Activated naive CD8-positive, alpha-beta T cell treated with anti-CD3 and anti-CD28 coated beads, Interleukin-2, amount 50 U/mL, for 24 hours (primary cell): Measurements from ENCODE around the gene SYNE2.

ENCODE experiments used
- ATAC-seq: fragments of 150-1000 bp; cut with Tn5 transposase; one replicate; pipeline ENCODE4 v1.10.0; 2021
- DNase-seq: peaks from one replicate; pipeline ENCODE4 v3.0.0; 2021
- H3K27ac Mint-ChIP-seq: one replicate; pipeline ENCODE4 v1.8.0; 2021; ENCODE audit warnings: mild to moderate bottlenecking, mixed read lengths
- H3K27me3 Mint-ChIP-seq: one replicate; pipeline ENCODE4 v1.8.0; 2021; ENCODE audit warnings: mixed read lengths
- H3K36me3 Mint-ChIP-seq: one replicate; pipeline ENCODE4 v1.8.0; 2021; ENCODE audit warnings: low read depth, mixed read lengths
- H3K4me1 Mint-ChIP-seq: one replicate; pipeline ENCODE4 v1.8.0; 2021; ENCODE audit warnings: mixed read lengths
- H3K4me3 Mint-ChIP-seq: one replicate; pipeline ENCODE4 v1.8.0; 2021; ENCODE audit warnings: mild to moderate bottlenecking, moderate library complexity, mixed read lengths
- H3K9me3 Mint-ChIP-seq: one replicate; pipeline ENCODE4 v1.8.0; 2021; ENCODE audit warnings: mixed read lengths

SYNE2 gene

DNA sequence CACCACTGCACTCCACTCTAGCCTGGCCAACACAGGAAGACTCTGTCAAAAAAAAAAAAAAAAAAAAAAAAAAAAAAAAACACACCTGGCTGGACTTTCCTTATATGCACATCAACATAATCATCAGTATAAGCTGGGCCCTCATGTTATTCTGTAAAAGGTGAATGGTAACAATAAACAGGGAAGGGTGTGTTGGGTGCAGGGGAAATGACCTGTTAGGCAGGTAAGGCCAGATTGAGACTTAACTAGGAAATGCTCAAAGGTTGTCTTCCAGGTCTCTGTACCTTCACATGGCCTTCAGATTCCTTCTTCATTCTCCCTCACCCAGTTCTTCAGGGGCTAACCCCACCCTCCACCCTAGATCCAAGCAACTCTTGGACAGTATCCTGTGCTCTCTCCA lies 393.9 kb downstream of the SYNE2 start:
- Mint-ChIP-seq H3K27me3 (peaks cover 18% of the 10 kb centered on the region), H3K9me3 (no peaks in the 10 kb centered on the region), H3K27ac (no peak overlapping the region), H3K4me3 (no peak overlapping the region), H3K4me1 (no peaks in the 10 kb centered on the region), H3K36me3 (peaks cover 2% of the 10 kb centered on the region)
- ATAC-seq: no peak
- DNase-seq: no peak

DNA sequence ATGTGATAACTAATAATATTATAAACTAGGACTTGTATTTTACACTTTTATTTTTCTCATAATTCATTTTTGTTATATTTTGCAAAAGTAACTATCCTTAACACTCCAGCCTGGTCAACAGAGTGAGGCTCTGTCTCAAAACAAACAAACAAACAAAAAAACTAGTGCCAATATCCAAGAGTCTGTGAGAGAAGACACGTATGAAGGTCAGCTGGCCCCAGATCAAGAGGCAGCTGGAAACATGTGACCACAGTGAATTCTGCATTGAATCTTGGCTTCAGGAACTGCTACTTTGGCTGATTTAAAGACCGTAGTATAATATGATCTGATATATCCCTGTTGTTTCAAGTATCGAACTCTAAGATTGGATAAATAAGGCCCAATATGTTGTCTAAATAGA lies 394.4 kb downstream of the SYNE2 start:
- Mint-ChIP-seq H3K4me1 (no peaks in the 10 kb centered on the region), H3K9me3 (no peaks in the 10 kb centered on the region), H3K4me3 (no peak overlapping the region), H3K27me3 (peaks cover 16% of the 10 kb centered on the region), H3K36me3 (peaks cover 2% of the 10 kb centered on the region), H3K27ac (no peak overlapping the region)
- no peak for ATAC-seq
- DNase-seq: no peak

DNA sequence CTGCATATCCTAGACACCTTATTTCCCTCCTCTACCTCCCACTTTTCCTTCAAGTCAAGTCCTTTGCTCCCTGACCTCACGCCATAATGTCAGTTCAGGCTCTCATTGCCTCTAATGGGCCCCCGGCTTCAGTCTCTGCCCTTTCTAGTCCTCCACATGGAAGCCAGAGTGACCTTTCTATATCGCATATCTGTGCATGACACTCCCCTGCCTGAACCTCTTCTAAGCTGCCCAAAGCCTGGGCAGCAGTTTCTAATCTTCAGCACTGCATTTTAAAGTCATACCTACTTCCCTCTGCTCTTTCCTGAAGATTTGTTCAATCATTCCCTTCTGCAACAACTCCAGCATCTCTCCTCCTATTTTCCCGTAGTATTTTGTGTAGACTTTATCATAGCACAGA lies 395.9 kb downstream of the SYNE2 start:
- Mint-ChIP-seq H3K36me3 (no peaks in the 10 kb centered on the region), H3K9me3 (no peaks in the 10 kb centered on the region), H3K27ac (no peak overlapping the region), H3K4me3 (no peak overlapping the region), H3K4me1 (no peaks in the 10 kb centered on the region), H3K27me3 (peaks cover 10% of the 10 kb centered on the region)
- ATAC-seq (no peak), DNase-seq (no peak)

DNA sequence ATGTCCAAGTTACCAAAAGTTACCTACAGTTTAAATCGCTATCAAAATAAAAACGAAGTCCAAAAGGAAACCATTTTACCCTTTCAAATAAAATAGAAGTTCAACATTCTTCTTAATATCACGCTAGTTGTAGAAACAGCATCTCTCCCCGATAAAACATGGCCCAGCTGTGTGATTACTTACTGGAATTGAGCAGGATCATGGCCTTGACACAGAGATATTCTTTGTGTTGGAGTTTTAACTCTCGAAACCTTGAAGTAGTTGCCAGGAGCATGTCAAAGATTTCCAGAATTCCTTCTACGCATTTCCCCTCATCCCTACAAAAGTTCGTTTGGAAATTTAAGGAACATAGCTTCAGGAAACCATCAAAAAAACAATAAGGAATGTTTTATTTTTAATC lies 396.6 kb downstream of the SYNE2 start:
- Mint-ChIP-seq H3K27ac (no peak overlapping the region), H3K4me1 (no peaks in the 10 kb centered on the region), H3K27me3 (peaks cover 10% of the 10 kb centered on the region), H3K9me3 (no peaks in the 10 kb centered on the region), H3K36me3 (no peaks in the 10 kb centered on the region), H3K4me3 (no peak overlapping the region)
- DNase-seq (no peak), ATAC-seq (no peak)

DNA sequence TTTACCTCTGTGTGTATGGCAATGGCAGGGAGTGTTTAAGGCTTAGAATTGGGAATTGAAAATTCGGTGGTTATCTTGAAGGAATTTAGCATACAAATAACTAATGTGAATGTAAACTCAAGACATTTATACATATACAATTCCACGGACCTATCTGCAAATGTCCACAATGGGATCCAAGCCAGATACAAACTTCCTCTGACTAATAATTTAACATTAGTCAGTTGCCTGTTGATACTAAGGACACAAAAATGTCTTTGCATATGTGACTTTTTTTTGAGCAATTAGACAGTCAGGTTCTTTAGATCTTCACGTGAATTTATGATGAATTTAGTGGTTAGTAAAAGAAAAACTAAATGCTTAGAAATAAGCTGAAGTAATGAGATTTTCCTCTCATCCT lies 400.9 kb downstream of the SYNE2 start:
- H3K4me1 Mint-ChIP-seq: no peaks in the 10 kb centered on the region

DNA sequence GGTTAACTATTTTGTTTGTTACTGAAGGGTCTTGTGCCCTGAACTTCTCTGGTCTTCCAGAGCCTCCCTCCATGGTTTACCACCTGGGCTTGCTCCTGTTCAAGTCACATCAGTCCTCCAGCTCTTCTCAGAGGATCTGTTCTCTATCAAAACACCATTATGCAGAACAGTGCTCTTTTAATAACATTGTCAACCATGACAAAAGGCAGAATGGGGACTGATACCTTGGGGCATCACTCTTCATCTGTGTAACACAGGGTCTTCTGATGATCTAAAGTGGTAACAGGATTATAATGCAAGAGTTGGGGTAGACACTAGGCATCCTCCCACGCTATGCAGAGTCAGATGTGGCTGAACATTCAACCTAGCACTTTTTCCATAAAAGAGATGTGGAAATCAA lies 403.0 kb downstream of the SYNE2 start:
- no peaks in the 10 kb centered on the region for H3K36me3 Mint-ChIP-seq
- no peaks in the 10 kb centered on the region for H3K27me3 Mint-ChIP-seq

More for the DNA sequence above, 400.9 kb downstream of the SYNE2 start:
- Mint-ChIP-seq H3K36me3 (no peaks in the 10 kb centered on the region), H3K4me3 (no peak overlapping the region), H3K27me3 (peaks cover 3% of the 10 kb centered on the region), H3K9me3 (no peaks in the 10 kb centered on the region), H3K27ac (no peak overlapping the region)
- ATAC-seq (no peak), DNase-seq (no peak)

DNA sequence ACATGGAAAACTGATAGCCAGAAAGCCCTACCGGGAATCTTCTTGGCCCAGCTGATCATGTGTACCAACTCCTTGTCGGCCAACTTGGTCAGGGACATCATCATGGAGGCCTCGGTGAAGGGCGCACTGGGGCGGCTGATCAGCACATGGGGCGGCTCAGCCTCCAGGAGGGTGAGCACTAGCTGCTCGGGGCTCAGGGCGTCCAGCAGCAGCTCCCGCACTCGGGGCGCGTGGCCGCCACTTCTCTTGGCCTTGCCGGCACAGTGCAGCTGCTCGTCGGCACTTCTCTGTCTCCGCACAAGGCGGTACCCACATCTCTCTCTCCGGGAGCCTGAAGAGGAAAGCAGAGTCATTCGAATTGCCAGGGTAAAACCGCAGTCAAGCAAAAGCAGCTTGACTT lies 407.6 kb downstream of the SYNE2 start:
- no peaks in the 10 kb centered on the region for H3K9me3 Mint-ChIP-seq
- H3K4me1 Mint-ChIP-seq: no peaks in the 10 kb centered on the region
- DNase-seq: no peak
- ATAC-seq: no peak
- H3K27me3 Mint-ChIP-seq: peaks cover 2% of the 10 kb centered on the region
- no peaks in the 10 kb centered on the region for H3K36me3 Mint-ChIP-seq
- H3K4me3 Mint-ChIP-seq: no peak overlapping the region
- H3K27ac Mint-ChIP-seq: no peak overlapping the region

More for the DNA sequence above, 403.0 kb downstream of the SYNE2 start:
- Mint-ChIP-seq H3K4me3 (no peak overlapping the region), H3K9me3 (no peaks in the 10 kb centered on the region), H3K4me1 (no peaks in the 10 kb centered on the region), H3K27ac (no peak overlapping the region)
- DNase-seq: no peak
- ATAC-seq: no peak

DNA sequence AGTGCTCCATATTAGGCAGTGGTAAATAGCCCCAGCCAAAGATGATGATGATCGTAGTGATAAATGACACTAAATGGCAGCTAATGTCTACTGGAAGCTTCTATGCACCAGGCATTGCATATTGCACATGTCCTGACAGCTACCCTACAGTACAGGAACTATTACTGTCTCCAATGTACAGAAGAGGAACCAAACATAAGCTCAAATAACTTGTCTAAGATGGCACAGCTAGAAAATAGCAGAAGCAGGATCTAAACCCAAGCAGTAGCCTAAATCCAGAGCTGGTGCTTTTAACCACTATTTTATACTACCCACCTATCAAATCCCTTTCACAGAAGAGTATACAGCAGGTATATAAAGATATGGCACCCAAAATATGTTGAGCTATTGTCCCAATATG lies 412.4 kb downstream of the SYNE2 start:
- H3K27ac Mint-ChIP-seq: no peak overlapping the region
- peaks cover 20% of the 10 kb centered on the region for H3K4me1 Mint-ChIP-seq
- H3K9me3 Mint-ChIP-seq: no peaks in the 10 kb centered on the region
- no peak for ATAC-seq
- peaks cover 2% of the 10 kb centered on the region for H3K27me3 Mint-ChIP-seq
- H3K4me3 Mint-ChIP-seq: no peak overlapping the region
- peaks cover 5% of the 10 kb centered on the region for H3K36me3 Mint-ChIP-seq
- no peak for DNase-seq

DNA sequence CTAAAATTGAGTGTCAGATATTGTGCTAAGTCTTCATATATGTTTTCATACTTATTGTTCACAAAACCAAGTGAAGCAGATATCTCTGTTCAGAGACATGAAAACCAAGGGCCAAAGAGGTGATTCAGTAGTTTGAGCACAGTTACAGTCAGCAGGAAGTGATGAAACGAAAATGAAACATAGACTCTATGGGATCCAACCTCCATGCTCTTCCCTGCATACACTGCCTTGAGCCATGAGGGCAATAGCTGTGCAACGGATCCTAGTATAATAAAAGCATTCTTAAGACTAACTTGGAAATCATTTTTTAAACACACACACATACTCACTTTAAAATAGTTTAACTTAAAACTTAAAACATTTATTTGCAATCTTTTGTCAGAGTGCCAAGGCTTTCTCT lies 413.4 kb downstream of the SYNE2 start:
- peak; percentile 65 for ATAC-seq
- no peak for DNase-seq
- peaks cover 2% of the 10 kb centered on the region for H3K27me3 Mint-ChIP-seq
- H3K9me3 Mint-ChIP-seq: no peaks in the 10 kb centered on the region
- H3K27ac Mint-ChIP-seq: peak overlapping the region; percentile 27
- H3K4me1 Mint-ChIP-seq: peaks cover 20% of the 10 kb centered on the region
- peaks cover 5% of the 10 kb centered on the region for H3K36me3 Mint-ChIP-seq
- H3K4me3 Mint-ChIP-seq: no peak overlapping the region

DNA sequence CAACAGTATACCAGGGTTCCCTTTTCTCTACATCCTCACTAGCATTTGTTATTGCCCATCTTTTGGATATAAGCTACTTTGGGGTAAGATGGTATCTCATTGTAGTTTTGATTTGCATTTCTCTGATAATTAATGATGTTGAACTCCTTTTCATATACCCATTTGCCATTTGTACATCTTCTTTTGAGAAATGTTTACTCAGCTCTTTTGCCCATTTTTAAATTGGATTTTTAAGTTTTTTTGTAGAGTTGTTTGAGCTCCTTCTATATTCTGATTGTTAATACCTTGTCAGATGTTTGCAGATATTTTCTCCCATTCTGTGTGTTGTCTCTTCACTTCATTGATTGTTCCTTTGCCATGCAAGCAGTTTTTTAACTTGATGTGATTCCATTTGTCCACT lies 419.2 kb downstream of the SYNE2 start:
- H3K27ac Mint-ChIP-seq: no peak overlapping the region
- peaks cover 3% of the 10 kb centered on the region for H3K27me3 Mint-ChIP-seq
- H3K4me1 Mint-ChIP-seq: peaks cover 6% of the 10 kb centered on the region
- H3K9me3 Mint-ChIP-seq: peaks cover 5% of the 10 kb centered on the region
- ATAC-seq (no peak), DNase-seq (no peak)
- no peak overlapping the region for H3K4me3 Mint-ChIP-seq
- peaks cover 2% of the 10 kb centered on the region for H3K36me3 Mint-ChIP-seq
